Parathyroid adenoma (tissue), 2 donors: Measurements from ENCODE around the gene CYP24A1.

Source experiments
- H2AFZ ChIP-seq: fragments of 300-600 bp; sonication (generic); one replicate; pipeline ENCODE4 v1.7.0; 2017; ENCODE audit warnings: antibody characterized with exemption, mild to moderate bottlenecking
- H3K27ac ChIP-seq: fragments of 300-600 bp; sonication (generic); one replicate; pipeline ENCODE4 v1.7.0; 2017
- H3K27me3 ChIP-seq: fragments of 300-600 bp; sonication (generic); one replicate; pipeline ENCODE4 v1.7.0; 2017; ENCODE audit warnings: low read length; ENCODE audit not compliant: control insufficient read depth, insufficient read depth
- H3K36me3 ChIP-seq: fragments of 300-600 bp; sonication (generic); one replicate; pipeline ENCODE4 v1.7.0; 2017; ENCODE audit warnings: low read length; ENCODE audit not compliant: control insufficient read depth, insufficient read depth
- H3K4me1 ChIP-seq: fragments of 300-600 bp; sonication (generic); one replicate; pipeline ENCODE4 v1.7.0; 2017; ENCODE audit warnings: control low read depth
- H3K4me2 ChIP-seq: fragments of 300-600 bp; sonication (generic); one replicate; pipeline ENCODE4 v1.7.0; 2017; ENCODE audit warnings: low read length
- H3K4me3 ChIP-seq: fragments of 300-600 bp; sonication (generic); one replicate; pipeline ENCODE4 v1.7.0; 2017; ENCODE audit warnings: low read depth, low read length
- H3K79me2 ChIP-seq: fragments of 300-600 bp; sonication (generic); one replicate; pipeline ENCODE4 v1.7.0; 2017; ENCODE audit warnings: control low read depth
- H3K9ac ChIP-seq: fragments of 300-600 bp; sonication (generic); one replicate; pipeline ENCODE4 v1.7.0; 2017; ENCODE audit warnings: mild to moderate bottlenecking
- H3K9me3 ChIP-seq: fragments of 300-600 bp; sonication (generic); one replicate; pipeline ENCODE4 v1.7.0; 2017; ENCODE audit warnings: low read length; ENCODE audit not compliant: control insufficient read depth
- CTCF ChIP-seq: fragments of 300-600 bp; sonication (generic); IDR thresholded peaks from one replicate; pipeline ENCODE4 v1.7.0; 2017; ENCODE audit warnings: antibody characterized with exemption, mild to moderate bottlenecking
- donor health status: primary hyperparathyroidism.

CYP24A1 gene

GRCh38 chr20:54188132-54188849 lies 14.5 kb upstream of the CYP24A1 start:
- Histone ChIP-seq H3K4me3 (no peak overlapping the region), H3K9me3 (no peaks in the 10 kb centered on the region), H3K79me2 (no peaks in the 10 kb centered on the region), H3K27ac (no peak overlapping the region), H3K4me2 (no peak overlapping the region), H2AFZ (no peak overlapping the region), H3K36me3 (no peaks in the 10 kb centered on the region), H3K27me3 (no peaks in the 10 kb centered on the region), H3K4me1 (no peaks in the 10 kb centered on the region), H3K9ac (no peak overlapping the region)
- TF ChIP-seq CTCF, result no peak

DNA sequence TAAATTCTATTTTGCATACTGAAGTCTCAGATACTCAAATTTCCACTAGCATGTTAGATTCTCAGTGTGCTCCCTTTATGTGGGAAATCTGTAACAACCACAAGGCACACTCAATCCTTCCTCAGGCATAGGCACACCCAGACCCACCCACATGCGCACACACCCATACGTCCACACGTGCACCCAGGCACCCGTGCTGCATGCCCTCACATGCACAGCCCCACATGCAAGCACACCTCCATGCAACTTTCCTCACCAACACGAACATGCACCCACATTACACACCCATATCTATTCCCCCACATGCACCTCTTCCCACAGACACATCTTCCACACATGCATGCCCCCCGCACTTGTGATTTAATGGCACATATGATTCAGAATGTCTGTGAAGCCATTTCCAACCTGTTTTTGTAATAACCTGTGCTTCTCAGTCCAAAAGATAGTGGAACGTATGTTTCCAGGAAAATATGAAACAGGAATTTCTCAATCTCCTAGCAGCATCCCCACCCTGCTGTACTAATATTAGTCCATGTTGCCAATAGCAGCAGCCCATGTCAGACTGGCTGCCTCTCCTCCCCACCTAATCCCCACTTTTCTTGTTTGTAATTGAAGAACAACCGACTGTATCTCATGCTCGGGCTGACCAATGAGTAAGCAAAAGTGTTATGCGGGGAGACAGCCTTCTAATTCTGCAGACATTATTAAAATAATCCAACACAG lies 11.3 kb upstream of the CYP24A1 start:
- no peak overlapping the region for H3K9ac ChIP-seq
- no peak for TF ChIP-seq CTCF
- H3K27ac ChIP-seq, result no peak overlapping the region
- no peaks in the 10 kb centered on the region for H3K9me3 ChIP-seq
- no peaks in the 10 kb centered on the region for H3K4me1 ChIP-seq
- no peaks in the 10 kb centered on the region for H3K79me2 ChIP-seq
- H3K4me3 ChIP-seq, result no peak overlapping the region
- H3K36me3 ChIP-seq, result no peaks in the 10 kb centered on the region
- no peak overlapping the region for H2AFZ ChIP-seq
- no peaks in the 10 kb centered on the region for H3K27me3 ChIP-seq
- no peak overlapping the region for H3K4me2 ChIP-seq

DNA sequence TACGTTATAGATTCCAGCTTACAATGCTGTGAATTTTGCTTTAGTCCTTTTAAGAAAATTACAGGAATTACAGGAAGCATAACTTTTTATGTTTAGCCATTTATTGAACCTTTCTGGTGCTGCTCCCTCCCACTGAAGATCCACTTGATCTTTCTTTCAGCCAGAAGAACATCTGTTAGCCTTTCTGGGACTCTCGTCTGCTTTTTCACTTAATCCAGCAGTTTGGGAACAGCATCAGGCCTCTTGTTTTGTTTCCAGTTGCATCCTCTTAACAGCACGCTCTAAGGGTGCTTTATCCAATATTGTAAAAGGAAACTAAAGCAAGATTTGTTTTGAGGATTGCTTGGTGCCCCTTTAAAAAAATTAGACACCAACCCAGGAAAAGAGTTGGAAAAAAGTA lies 10.3 kb upstream of the CYP24A1 start:
- H3K36me3 ChIP-seq, result no peaks in the 10 kb centered on the region
- H3K4me3 ChIP-seq, result no peak overlapping the region
- no peak for TF ChIP-seq CTCF
- no peak overlapping the region for H3K9ac ChIP-seq
- no peaks in the 10 kb centered on the region for H3K27me3 ChIP-seq
- H3K27ac ChIP-seq, result no peak overlapping the region
- H3K4me1 ChIP-seq, result no peaks in the 10 kb centered on the region
- no peaks in the 10 kb centered on the region for H3K79me2 ChIP-seq
- H3K4me2 ChIP-seq, result no peak overlapping the region
- H2AFZ ChIP-seq, result no peak overlapping the region
- H3K9me3 ChIP-seq, result no peaks in the 10 kb centered on the region

GRCh38 chr20:54180931-54181330 lies 7.1 kb upstream of the CYP24A1 start:
- no peaks in the 10 kb centered on the region for H3K79me2 ChIP-seq
- H3K9me3 ChIP-seq, result no peaks in the 10 kb centered on the region
- H3K9ac ChIP-seq, result no peak overlapping the region
- no peak overlapping the region for H3K4me2 ChIP-seq
- H2AFZ ChIP-seq, result no peak overlapping the region
- H3K4me1 ChIP-seq, result no peaks in the 10 kb centered on the region
- no peak for TF ChIP-seq CTCF
- H3K36me3 ChIP-seq, result no peaks in the 10 kb centered on the region
- H3K4me3 ChIP-seq, result no peak overlapping the region
- no peak overlapping the region for H3K27ac ChIP-seq
- H3K27me3 ChIP-seq, result no peaks in the 10 kb centered on the region

DNA sequence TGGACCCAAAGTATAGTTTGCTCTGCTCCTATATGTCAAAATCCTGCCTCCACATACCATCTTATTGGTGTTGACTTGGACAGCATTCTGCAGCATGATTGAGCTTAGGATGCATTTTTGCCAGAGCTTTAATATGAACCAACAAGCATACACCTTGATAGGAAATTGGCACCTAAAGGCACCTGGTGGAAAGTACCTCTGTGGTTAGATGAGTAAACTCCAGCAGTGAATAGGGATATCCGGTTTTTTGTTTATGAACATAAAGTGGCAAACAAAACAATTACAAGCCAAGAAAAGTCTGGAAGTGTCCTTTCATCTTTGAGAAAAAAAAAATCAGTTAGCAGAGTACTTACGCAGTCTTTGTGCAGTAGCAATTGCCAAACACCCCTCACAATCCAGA lies 6.2 kb upstream of the CYP24A1 start:
- no peak overlapping the region for H2AFZ ChIP-seq
- H3K27ac ChIP-seq, result no peak overlapping the region
- no peaks in the 10 kb centered on the region for H3K79me2 ChIP-seq

More for the DNA sequence above, 6.2 kb upstream of the CYP24A1 start:
- Histone ChIP-seq H3K36me3 (no peaks in the 10 kb centered on the region), H3K27me3 (no peaks in the 10 kb centered on the region), H3K4me1 (no peaks in the 10 kb centered on the region), H3K9ac (no peak overlapping the region), H3K4me3 (no peak overlapping the region), H3K4me2 (no peak overlapping the region), H3K9me3 (no peaks in the 10 kb centered on the region)
- TF ChIP-seq CTCF, result no peak
